Skeletal muscle satellite cell (primary cell): ENCODE results near the gene TYMS. TPM values are rescaled to one million over a fixed set of nuclear protein-coding genes. Genes with fewer than 3 reads are reported as not detected.

ENCODE experiments used
- H3K27me3 ChIP-seq: 2 replicates; pipeline ENCODE4 v1.7.0; 2013; ENCODE audit warnings: low read length; ENCODE audit not compliant: control insufficient read depth, insufficient read depth
- H3K36me3 ChIP-seq: 2 replicates; pipeline ENCODE4 v1.7.0; 2013; ENCODE audit warnings: mild to moderate bottlenecking, control low read depth, low read length; ENCODE audit not compliant: insufficient read depth
- H3K4me1 ChIP-seq: 2 replicates; pipeline ENCODE4 v1.7.0; 2013; ENCODE audit warnings: low read length; ENCODE audit not compliant: control insufficient read depth, insufficient read depth
- H3K4me2 ChIP-seq: 2 replicates; pipeline ENCODE4 v1.7.0; 2013; ENCODE audit warnings: mild to moderate bottlenecking, low read length
- H3K4me3 ChIP-seq: 2 replicates; pipeline ENCODE4 v1.7.0; 2013; ENCODE audit warnings: low read length
- H3K9ac ChIP-seq: 2 replicates; pipeline ENCODE4 v1.7.0; 2013; ENCODE audit warnings: mild to moderate bottlenecking, low read depth, low read length, moderate library complexity
- H3K9me3 ChIP-seq: replicated peaks from 2 replicates; pipeline ENCODE4 v1.7.0; 2013; ENCODE audit warnings: mild to moderate bottlenecking, control low read depth, low read length
- total RNA-seq: library from RNA; depleted of rRNA; stranded (reverse); fragments of >200 nt; gene quantifications from 2 replicates; pipeline ENCODE4 v1.2.3, GENCODE V29; 2012; rRNA removed

TYMS gene
- 14.7 and 20.1 TPM in 2 replicates for total RNA-seq

DNA sequence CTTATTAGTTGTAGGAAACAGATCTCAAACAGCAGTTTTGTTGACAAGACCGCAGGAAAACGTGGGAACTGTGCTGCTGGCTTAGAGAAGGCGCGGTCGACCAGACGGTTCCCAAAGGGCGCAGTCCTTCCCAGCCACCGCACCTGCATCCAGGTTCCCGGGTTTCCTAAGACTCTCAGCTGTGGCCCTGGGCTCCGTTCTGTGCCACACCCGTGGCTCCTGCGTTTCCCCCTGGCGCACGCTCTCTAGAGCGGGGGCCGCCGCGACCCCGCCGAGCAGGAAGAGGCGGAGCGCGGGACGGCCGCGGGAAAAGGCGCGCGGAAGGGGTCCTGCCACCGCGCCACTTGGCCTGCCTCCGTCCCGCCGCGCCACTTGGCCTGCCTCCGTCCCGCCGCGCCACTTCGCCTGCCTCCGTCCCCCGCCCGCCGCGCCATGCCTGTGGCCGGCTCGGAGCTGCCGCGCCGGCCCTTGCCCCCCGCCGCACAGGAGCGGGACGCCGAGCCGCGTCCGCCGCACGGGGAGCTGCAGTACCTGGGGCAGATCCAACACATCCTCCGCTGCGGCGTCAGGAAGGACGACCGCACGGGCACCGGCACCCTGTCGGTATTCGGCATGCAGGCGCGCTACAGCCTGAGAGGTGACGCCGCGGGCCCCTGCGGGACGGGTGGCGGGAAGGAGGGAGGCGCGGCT lies at the start of gene TYMS:
Gene TYMS, plus strand, starts transcription at position 343 of the 690 bp plus-strand sequence. Its CDS starts 90 bp downstream, at position 433.
- Histone ChIP-seq H3K36me3 (peaks cover 27% of the 10 kb centered on the region), H3K4me2 (peak within 1 kb of the TSS; percentile 94), H3K9ac (peak within 1 kb of the TSS; percentile 87), H3K9me3 (no peaks in the 10 kb centered on the region), H3K4me1 (peaks cover 6% of the 10 kb centered on the region), H3K4me3 (peak within 1 kb of the TSS; percentile 94), H3K27me3 (no peaks in the 10 kb centered on the region)

GRCh38 chr18:607930-608329 lies 49.5 kb upstream of the TYMS start:
- no peak overlapping the region for H3K4me3 ChIP-seq
- H3K4me1 ChIP-seq = no peaks in the 10 kb centered on the region
- H3K9me3 ChIP-seq = no peaks in the 10 kb centered on the region
- H3K36me3 ChIP-seq = no peaks in the 10 kb centered on the region
- H3K9ac ChIP-seq = no peak overlapping the region
- no peak overlapping the region for H3K4me2 ChIP-seq
- peaks cover 31% of the 10 kb centered on the region for H3K27me3 ChIP-seq

DNA sequence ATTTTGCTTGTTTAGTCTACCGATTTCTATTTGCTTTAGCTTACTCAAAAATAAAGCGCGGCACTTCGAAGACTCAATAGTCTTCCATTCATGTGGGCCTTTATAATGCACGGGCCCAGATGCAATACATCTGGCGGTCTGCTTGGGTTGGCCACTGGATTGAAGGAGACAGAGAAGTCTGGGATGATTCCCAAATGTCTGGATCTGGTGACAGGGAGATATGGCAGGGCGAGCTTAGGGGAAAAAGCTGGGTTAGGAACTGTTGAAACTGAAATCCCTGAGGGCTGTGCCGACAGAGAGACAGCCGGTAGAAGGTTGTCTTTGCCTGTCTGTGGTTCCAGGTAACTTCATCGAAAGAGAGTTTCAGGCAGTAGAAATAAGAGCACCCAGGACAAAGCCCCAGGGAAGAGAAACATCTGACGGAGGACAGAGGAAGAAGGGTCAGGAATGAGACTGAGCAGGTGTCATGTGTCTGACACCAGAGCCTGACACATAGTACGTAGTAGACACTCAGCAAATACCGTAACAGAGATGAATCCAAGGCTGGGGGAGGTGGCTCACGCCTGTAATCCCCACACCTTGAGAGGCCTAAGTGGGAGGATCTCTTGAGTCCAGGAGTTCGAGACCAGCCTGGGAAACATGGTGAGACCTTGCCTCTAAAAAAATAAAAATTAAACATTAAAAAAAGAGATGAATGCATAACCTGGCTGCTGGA lies 47.1 kb upstream of the TYMS start:
- no peaks in the 10 kb centered on the region for H3K9me3 ChIP-seq
- no peak overlapping the region for H3K4me2 ChIP-seq
- no peak overlapping the region for H3K9ac ChIP-seq
- peaks cover 31% of the 10 kb centered on the region for H3K27me3 ChIP-seq
- no peaks in the 10 kb centered on the region for H3K36me3 ChIP-seq
- no peaks in the 10 kb centered on the region for H3K4me1 ChIP-seq
- H3K4me3 ChIP-seq = no peak overlapping the region

GRCh38 chr18:612156-612555 lies 45.3 kb upstream of the TYMS start:
- Histone ChIP-seq H3K9ac (no peak overlapping the region), H3K4me3 (no peak overlapping the region), H3K27me3 (peaks cover 29% of the 10 kb centered on the region), H3K4me2 (no peak overlapping the region), H3K36me3 (no peaks in the 10 kb centered on the region), H3K4me1 (no peaks in the 10 kb centered on the region), H3K9me3 (no peaks in the 10 kb centered on the region)

DNA sequence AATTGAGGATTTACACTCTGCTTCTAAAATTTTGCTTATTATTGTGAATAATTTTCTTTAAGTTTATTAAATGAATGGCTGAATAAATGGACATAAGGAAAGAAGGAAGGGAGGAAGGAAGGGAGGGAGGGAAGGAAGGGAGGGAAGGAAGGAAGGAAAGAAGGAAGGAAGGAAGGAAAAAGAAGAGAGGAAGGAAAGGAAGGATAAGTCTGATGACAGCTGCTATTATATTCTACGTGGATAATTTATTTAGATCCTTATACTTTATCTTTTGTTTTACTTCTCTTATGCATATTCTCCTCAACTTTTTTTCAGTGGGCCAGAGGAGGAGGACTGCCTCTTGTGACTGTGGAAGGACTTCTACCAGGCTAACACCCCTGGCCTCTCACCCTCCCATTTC lies 43.3 kb upstream of the TYMS start:
- H3K27me3 ChIP-seq = peaks cover 31% of the 10 kb centered on the region
- H3K9ac ChIP-seq = no peak overlapping the region
- H3K36me3 ChIP-seq = no peaks in the 10 kb centered on the region

DNA sequence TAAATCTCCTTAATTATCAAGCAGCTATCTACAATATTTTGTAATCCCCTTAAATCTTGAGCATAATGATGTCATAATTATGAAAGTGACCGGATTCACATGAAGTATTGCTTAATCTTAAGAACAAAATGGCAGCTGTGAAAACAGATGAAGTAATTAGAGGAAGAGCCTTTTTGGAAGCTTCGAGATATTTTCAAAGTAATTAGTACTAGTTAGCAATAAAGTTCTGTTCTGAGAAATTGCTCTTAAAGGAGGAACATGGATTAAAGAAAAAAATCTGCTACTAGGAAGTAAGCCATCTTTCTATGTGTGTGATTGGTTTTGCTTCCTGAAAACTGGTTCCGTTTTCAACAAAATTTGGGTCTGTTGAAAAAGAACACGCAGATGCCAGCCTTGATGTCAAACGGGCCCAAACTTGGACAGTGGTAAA lies 42.3 kb upstream of the TYMS start:
- Histone ChIP-seq H3K4me2 (no peak overlapping the region), H3K27me3 (peaks cover 32% of the 10 kb centered on the region), H3K4me3 (no peak overlapping the region), H3K9me3 (no peaks in the 10 kb centered on the region), H3K9ac (no peak overlapping the region), H3K4me1 (no peaks in the 10 kb centered on the region), H3K36me3 (no peaks in the 10 kb centered on the region)

More for the DNA sequence above, 43.3 kb upstream of the TYMS start:
- Histone ChIP-seq H3K4me3 (no peak overlapping the region), H3K4me2 (no peak overlapping the region), H3K4me1 (no peaks in the 10 kb centered on the region), H3K9me3 (no peaks in the 10 kb centered on the region)

DNA sequence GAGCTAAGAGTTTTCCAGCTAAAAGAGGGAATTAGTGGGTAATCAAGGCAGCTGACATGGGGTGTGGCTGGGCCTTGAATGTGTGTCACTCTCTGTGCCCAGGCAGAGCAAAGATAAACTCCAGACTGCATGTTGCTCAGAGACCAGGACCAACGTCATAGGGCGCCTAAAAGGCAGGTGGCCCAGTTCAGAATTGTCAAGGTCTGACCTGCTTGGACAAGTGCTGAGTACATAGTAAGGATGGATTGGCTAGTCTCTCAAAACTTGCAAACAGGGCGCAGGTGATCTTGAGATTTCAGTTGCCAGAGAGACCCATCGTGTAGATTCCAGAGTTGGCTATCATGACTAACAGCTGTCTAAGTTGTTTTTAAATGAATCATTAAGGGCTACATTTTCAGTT lies 41.7 kb upstream of the TYMS start:
- no peak overlapping the region for H3K4me3 ChIP-seq
- H3K4me2 ChIP-seq = no peak overlapping the region
- H3K4me1 ChIP-seq = no peaks in the 10 kb centered on the region
- H3K36me3 ChIP-seq = no peaks in the 10 kb centered on the region
- no peaks in the 10 kb centered on the region for H3K9me3 ChIP-seq
- peaks cover 33% of the 10 kb centered on the region for H3K27me3 ChIP-seq
- H3K9ac ChIP-seq = no peak overlapping the region

GRCh38 chr18:616380-616995 lies 41.0 kb upstream of the TYMS start:
- H3K4me3 ChIP-seq = no peak overlapping the region
- H3K9me3 ChIP-seq = no peaks in the 10 kb centered on the region
- peaks cover 33% of the 10 kb centered on the region for H3K27me3 ChIP-seq
- no peak overlapping the region for H3K9ac ChIP-seq
- H3K36me3 ChIP-seq = no peaks in the 10 kb centered on the region
- H3K4me2 ChIP-seq = no peak overlapping the region
- no peaks in the 10 kb centered on the region for H3K4me1 ChIP-seq

DNA sequence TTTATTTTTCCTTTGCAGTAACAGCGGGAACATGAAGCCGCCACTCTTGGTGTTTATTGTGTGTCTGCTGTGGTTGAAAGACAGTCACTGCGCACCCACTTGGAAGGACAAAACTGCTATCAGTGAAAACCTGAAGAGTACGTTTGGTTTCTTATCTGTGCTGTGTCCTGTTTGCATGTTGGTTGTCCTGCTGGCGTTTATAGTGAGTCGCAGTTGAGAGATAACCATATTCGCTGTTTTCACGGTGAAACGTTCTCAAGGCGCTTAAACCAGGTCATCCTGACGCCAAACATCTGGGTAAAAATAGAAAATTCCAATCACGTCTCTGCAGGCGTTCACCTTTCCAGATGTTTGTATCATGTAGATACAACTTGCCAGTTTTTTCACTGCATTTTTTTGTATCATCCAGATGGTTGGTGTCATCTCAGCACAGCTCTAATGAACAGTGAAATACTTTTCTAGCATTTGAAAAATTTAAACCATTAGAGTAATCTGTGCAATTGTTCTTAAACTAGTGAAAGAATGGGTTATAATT lies 39.4 kb upstream of the TYMS start:
- Histone ChIP-seq H3K4me3 (no peak overlapping the region), H3K9me3 (no peaks in the 10 kb centered on the region), H3K4me1 (no peaks in the 10 kb centered on the region), H3K4me2 (no peak overlapping the region), H3K36me3 (no peaks in the 10 kb centered on the region), H3K27me3 (peaks cover 36% of the 10 kb centered on the region), H3K9ac (no peak overlapping the region)

DNA sequence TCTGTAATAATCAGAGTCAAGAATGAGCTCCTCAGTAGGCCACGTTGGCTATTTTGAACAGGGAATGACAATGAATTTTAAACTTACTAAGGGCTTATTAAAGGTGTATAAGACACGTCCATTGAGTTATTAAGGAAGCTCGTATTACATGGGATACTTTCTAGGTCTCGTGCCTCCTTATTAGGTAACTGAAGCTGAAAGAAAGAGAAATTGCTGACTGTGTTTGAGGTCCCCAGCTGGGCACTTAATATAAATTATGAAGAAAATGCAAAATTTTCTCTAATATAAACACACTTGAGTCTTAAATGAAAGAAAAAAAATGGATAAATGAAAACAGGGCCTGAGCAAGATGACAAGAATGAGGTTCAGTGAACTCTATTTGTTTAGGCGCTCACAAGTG lies 38.8 kb upstream of the TYMS start:
- Histone ChIP-seq H3K9ac (no peak overlapping the region), H3K4me2 (no peak overlapping the region)

GRCh38 chr18:621291-622043 lies 36.0 kb upstream of the TYMS start:
- Histone ChIP-seq H3K4me2 (no peak overlapping the region), H3K27me3 (peaks cover 24% of the 10 kb centered on the region), H3K4me1 (no peaks in the 10 kb centered on the region), H3K9me3 (no peaks in the 10 kb centered on the region), H3K36me3 (no peaks in the 10 kb centered on the region), H3K4me3 (no peak overlapping the region), H3K9ac (no peak overlapping the region)

More for the DNA sequence above, 38.8 kb upstream of the TYMS start:
- H3K4me3 ChIP-seq = no peak overlapping the region
- H3K36me3 ChIP-seq = no peaks in the 10 kb centered on the region
- H3K9me3 ChIP-seq = no peaks in the 10 kb centered on the region
- H3K4me1 ChIP-seq = no peaks in the 10 kb centered on the region
- peaks cover 36% of the 10 kb centered on the region for H3K27me3 ChIP-seq
